ENCODE measurements around the gene EIPR1. TPM values are rescaled to one million over a fixed set of nuclear protein-coding genes. Genes with fewer than 3 reads are reported as not detected.

Gene EIPR1
- total RNA-seq, 4 donors from 2014 or later = 13.1 to 41.0 (median 27.4) TPM

DNA sequence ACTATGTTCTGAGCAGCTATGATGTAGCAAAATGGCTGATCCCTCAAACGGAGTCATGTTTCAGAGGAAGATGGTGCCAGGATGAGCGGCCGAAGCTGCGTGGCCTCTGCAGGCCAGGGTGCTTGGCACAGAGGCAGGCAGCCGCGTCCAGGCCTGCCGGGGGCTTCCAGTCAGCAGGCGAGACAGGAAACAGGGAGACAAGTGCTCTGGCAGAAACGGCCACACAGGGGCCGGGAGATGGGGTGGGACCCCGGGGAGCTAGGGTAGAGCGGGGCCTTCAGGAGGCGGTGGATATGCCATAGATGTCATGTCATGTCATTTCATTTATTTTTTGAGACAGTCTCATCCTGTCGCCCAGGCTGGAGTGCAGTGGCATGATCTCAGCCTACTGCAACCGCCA is 50.7 kb downstream of the EIPR1 start:
- intact Hi-C loops (cut with DNase I; ENCODE audit: low total_unique reads) = no loop called here
- no peak overlapping the region for H3K27ac ChIP-seq
- no peak for DNase-seq
- H3K4me1 ChIP-seq = no peaks in the 10 kb centered on the region
- TF ChIP-seq POLR2AphosphoS5 (IDR thresholded peaks at IDR 0.05) (no peak), POLR2A (IDR thresholded peaks at IDR 0.05) (no peak), EP300 (IDR thresholded peaks at IDR 0.05; ENCODE audit: low read depth) (no peak)
- TF ChIP-seq, protein P1, sequence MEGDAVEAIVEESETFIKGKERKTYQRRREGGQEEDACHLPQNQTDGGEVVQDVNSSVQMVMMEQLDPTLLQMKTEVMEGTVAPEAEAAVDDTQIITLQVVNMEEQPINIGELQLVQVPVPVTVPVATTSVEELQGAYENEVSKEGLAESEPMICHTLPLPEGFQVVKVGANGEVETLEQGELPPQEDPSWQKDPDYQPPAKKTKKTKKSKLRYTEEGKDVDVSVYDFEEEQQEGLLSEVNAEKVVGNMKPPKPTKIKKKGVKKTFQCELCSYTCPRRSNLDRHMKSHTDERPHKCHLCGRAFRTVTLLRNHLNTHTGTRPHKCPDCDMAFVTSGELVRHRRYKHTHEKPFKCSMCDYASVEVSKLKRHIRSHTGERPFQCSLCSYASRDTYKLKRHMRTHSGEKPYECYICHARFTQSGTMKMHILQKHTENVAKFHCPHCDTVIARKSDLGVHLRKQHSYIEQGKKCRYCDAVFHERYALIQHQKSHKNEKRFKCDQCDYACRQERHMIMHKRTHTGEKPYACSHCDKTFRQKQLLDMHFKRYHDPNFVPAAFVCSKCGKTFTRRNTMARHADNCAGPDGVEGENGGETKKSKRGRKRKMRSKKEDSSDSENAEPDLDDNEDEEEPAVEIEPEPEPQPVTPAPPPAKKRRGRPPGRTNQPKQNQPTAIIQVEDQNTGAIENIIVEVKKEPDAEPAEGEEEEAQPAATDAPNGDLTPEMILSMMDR (IDR thresholded peaks at IDR 0.05) = no peak
- no peaks in the 10 kb centered on the region for H3K27me3 ChIP-seq
- WGBS, 2 donors (ENCODE audit: low coverage in 1 of 2) = 88 to 100% methylated on average over 1 to 15 of the region's 15 CpGs
- no peaks in the 10 kb centered on the region for H3K36me3 ChIP-seq
- in situ Hi-C loops (cut with MboI; ENCODE audit: low pct_ligation_motif_present in 1 of 4, low pct_unique_long_range_greater_than_20kb in 1 of 4, low sequenced_read_pairs in 3 of 4) = no loop called here
- H3K9me3 ChIP-seq = no peaks in the 10 kb centered on the region
- no peak overlapping the region for H3K4me3 ChIP-seq

DNA sequence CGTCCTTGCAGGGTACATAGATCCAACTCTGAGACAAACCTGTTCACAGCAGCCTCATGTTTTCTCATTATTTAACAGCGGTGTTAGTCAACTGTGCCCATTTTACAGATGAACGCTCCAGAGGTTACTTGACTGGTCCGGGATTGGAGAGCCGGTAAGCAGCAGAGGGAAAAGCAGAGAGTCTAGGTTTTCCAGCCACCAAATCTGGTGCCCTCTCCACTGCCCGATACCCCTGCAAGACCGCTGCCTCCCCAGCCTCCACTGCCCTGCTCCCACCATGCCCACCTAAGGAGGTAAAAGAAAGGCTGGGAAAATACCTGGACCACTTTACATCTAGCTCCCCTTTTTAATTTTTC is 51.5 kb downstream of the EIPR1 start:
- no peak for DNase-seq
- no peaks in the 10 kb centered on the region for H3K36me3 ChIP-seq
- H3K27me3 ChIP-seq = no peaks in the 10 kb centered on the region
- H3K27ac ChIP-seq = no peak overlapping the region
- in situ Hi-C loops (cut with MboI; ENCODE audit: low pct_ligation_motif_present in 1 of 4, low pct_unique_long_range_greater_than_20kb in 1 of 4, low sequenced_read_pairs in 3 of 4) = no loop called here
- intact Hi-C loops (cut with DNase I; ENCODE audit: low total_unique reads) = no loop called here
- no peak overlapping the region for H3K4me3 ChIP-seq
- WGBS, 2 donors (ENCODE audit: low coverage in 1 of 2) = 88 to 100% methylated on average over 2 to 7 of the region's 7 CpGs
- TF ChIP-seq, protein P1 (IDR thresholded peaks at IDR 0.05) = no peak
- TF ChIP-seq POLR2AphosphoS5 (IDR thresholded peaks at IDR 0.05) = no peak
- no peak for TF ChIP-seq EP300 (IDR thresholded peaks at IDR 0.05; ENCODE audit: low read depth)
- no peak for TF ChIP-seq POLR2A (IDR thresholded peaks at IDR 0.05)
- no peaks in the 10 kb centered on the region for H3K4me1 ChIP-seq
- no peaks in the 10 kb centered on the region for H3K9me3 ChIP-seq

DNA sequence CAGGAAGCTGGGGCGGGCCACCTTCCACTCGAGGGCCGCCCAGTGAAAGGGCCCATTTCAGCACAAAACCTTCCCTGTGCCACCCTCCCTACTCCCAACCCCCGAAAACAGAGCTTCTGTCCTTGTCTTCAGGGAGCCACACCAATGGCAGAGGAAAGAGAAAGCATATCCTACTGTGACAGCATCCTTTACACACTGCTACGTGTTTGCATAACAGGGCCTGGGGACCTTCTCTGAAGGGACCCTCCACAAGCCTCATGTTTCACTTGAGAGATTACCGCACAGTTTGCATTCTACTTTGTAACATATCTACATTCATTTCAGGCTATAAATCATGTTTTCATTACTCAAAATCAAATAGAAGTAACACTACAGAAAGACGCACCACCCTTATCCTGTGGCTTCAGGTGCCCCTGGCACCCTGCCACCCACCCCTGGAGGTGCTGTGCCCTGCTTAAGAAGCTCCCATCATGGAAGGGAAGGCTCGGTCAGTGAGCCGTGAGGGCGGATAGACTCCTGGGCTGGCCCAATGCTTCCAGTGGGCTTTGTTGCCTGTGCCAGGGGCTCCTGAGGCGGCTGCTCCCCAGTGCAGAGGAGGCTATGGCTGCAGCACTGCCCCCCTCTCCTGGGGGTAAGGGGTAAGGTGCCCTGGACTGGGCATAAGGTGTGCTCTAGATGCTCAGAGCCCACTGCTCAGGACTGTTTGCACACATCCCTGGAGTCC is 52.0 kb downstream of the EIPR1 start:
- Histone ChIP-seq H3K27ac (no peak overlapping the region), H3K27me3 (no peaks in the 10 kb centered on the region), H3K4me3 (no peak overlapping the region), H3K4me1 (no peaks in the 10 kb centered on the region), H3K36me3 (no peaks in the 10 kb centered on the region), H3K9me3 (no peaks in the 10 kb centered on the region)
- WGBS, 2 donors (ENCODE audit: low coverage in 1 of 2) = 88 to 100% methylated on average over 1 to 11 of the region's 11 CpGs
- in situ Hi-C loops (cut with MboI; ENCODE audit: low pct_ligation_motif_present in 1 of 4, low pct_unique_long_range_greater_than_20kb in 1 of 4, low sequenced_read_pairs in 3 of 4) = no loop called here
- intact Hi-C loops (cut with DNase I; ENCODE audit: low total_unique reads) = no loop called here
- DNase-seq = no peak
- TF ChIP-seq POLR2A (IDR thresholded peaks at IDR 0.05) (no peak), POLR2AphosphoS5 (IDR thresholded peaks at IDR 0.05) (no peak), EP300 (IDR thresholded peaks at IDR 0.05; ENCODE audit: low read depth) (no peak)
- TF ChIP-seq, protein P1 (IDR thresholded peaks at IDR 0.05) = no peak

DNA sequence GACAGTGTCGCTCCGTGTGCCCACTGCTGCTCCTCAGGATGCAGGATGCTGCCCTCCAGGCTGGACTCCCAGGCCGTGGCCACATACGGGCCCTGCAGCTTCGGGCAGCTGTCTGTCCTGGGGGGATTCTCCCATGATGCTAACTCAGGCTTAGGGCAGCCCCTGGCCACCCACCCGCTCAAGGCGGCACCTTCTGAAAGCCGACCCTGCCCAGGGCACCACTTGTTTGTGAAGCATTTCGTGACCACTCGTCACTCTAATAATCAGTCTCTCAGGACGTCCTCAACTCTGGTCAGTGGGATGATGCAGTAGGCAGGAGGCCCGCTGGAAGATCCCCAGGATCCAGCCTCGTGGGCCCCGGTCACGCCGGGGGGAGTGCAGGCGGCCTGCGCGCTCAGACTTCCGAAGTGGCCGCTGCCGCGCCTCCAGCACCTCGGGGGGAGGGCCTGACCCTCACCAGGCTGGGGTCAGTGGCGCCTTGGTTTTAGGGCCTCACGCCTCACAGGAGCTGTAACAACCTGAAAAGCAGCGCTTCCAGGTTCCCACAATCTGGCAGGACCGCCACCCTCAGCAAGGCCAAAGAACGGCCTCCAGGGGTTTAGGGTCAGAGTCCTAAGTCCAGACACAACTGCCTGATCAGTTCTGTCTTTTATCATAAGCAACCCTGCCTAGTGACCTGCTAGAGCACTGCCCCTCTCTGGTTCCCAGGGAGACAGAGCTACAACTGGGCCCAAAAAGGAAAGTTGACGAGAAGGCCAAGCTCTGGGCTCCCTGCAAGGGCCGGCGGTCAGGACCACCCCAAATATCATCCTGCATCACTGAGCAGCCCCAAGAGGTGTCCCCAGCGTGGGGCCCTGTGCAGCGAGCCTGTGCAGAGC is 53.0 kb downstream of the EIPR1 start:
- intact Hi-C loops (cut with DNase I; ENCODE audit: low total_unique reads) (no loop called here), in situ Hi-C loops (cut with MboI; ENCODE audit: low pct_ligation_motif_present in 1 of 4, low pct_unique_long_range_greater_than_20kb in 1 of 4, low sequenced_read_pairs in 3 of 4) (no loop called here)
- Histone ChIP-seq H3K27me3 (no peaks in the 10 kb centered on the region), H3K4me3 (no peak overlapping the region), H3K9me3 (no peaks in the 10 kb centered on the region), H3K4me1 (no peaks in the 10 kb centered on the region), H3K36me3 (no peaks in the 10 kb centered on the region), H3K27ac (no peak overlapping the region)
- 91% methylated on average over 27 of the region's 34 CpGs; no CpG with 5 or more reads in 1 of the 2 donors for WGBS, 2 donors (ENCODE audit: low coverage in 1 of 2)
- TF ChIP-seq POLR2AphosphoS5 (IDR thresholded peaks at IDR 0.05) = no peak
- no peak for TF ChIP-seq EP300 (IDR thresholded peaks at IDR 0.05; ENCODE audit: low read depth)
- no peak for TF ChIP-seq POLR2A (IDR thresholded peaks at IDR 0.05)
- TF ChIP-seq, protein P1 (IDR thresholded peaks at IDR 0.05) = no peak
- DNase-seq = no peak
